HepG2 (cell line): ENCODE results near the gene TSNAXIP1. TPM values are rescaled to one million over a fixed set of nuclear protein-coding genes. Genes with fewer than 3 reads are reported as not detected.
A peak's percentile ranks its signal among the peaks of the same experiment; 100 is the strongest.

Experiments
- ATAC-seq: fragments of 200-7000 bp; cut with Tn5 transposase; 3 replicates; pipeline ENCODE4 v1.9.1; 2020; ENCODE audit warnings: mild to moderate bottlenecking, moderate library complexity
- BruUV-seq: library from RNA; stranded (reverse); fragments of 400-500 nt; replicated peaks from 2 replicates; lab custom pipeline; 2021; lab: Mats Ljungman, UMichigan
- CTCF ChIA-PET: fragments of 300-600 bp; formaldehyde crosslinking; extraction: SDS; loops from one replicate; lab custom pipeline; 2021; ENCODE audit warnings: low total read pairs, inconsistent platforms, low intra/inter-chr PET ratio; lab: Yijun Ruan, JAX
- POLR2A ChIA-PET: fragments of 350-600 bp; sonication (Branson Sonifier 250); formaldehyde crosslinking; loops from one replicate; lab custom pipeline; 2020; ENCODE audit warnings: antibody characterized with exemption, inconsistent platforms; lab: Yijun Ruan, JAX
- DNase-seq: peaks from one replicate; pipeline ENCODE4 v3.0.0-alpha.2; 2015; ENCODE audit warnings: low spot score
- FAIRE-seq: peaks from 3 replicates; lab custom pipeline; 2011; peaks lifted over from hg19 to GRCh38; lab: Jason Lieb, UNC
- H2AFZ ChIP-seq: one replicate; pipeline ENCODE4 v1.6.1; 2011; ENCODE audit warnings: low read length, inconsistent platforms
- H3K27ac ChIP-seq: fragments of 300-600 bp; 3 replicates; pipeline ENCODE4 v1.8.0; 2011; ENCODE audit warnings: mixed run types, mild to moderate bottlenecking, mixed read lengths, low read length, inconsistent platforms; ENCODE audit not compliant: insufficient read depth; ENCODE audit errors: extremely low read length
- H3K27me3 ChIP-seq, 2 experiments: fragments of 200-600 bp in 1 of 2; 2 replicates in 1 of 2; 3 replicates in 1 of 2; pipeline versions ENCODE4 v1.6.0 to v1.8.0; 2011; ENCODE audit warnings: low read length in 2 of 2, mild to moderate bottlenecking in 2 of 2, moderate library complexity in 2 of 2, inconsistent platforms in 1 of 2; ENCODE audit not compliant: insufficient read depth in 2 of 2, control insufficient read depth in 1 of 2
- H3K36me3 ChIP-seq, 2 experiments: fragments of 200-600 bp in 1 of 2; replicated peaks in 1 of 2; 2 replicates in 1 of 2; 3 replicates in 1 of 2; pipeline versions ENCODE4 v1.5.1 to v1.8.0; 2011; ENCODE audit warnings: low read length in 2 of 2, inconsistent platforms in 1 of 2; ENCODE audit not compliant: insufficient read depth in 2 of 2, control insufficient read depth in 1 of 2
- H3K4me1 ChIP-seq: 2 replicates; pipeline ENCODE4 v1.5.1; 2012; ENCODE audit warnings: low read length, inconsistent platforms; ENCODE audit not compliant: insufficient read depth
- H3K4me2 ChIP-seq: 2 replicates; pipeline ENCODE4 v1.6.0; 2011; ENCODE audit warnings: low read depth, low read length, inconsistent platforms
- H3K4me3 ChIP-seq, 3 experiments: fragments of 200-600 bp in 1 of 3; sonication (generic), shearing (Covaris generic) in 1 of 3; replicated peaks in 1 of 3; 2 replicates each; pipeline ENCODE4 v1.5.1; 2011 to 2016; ENCODE audit warnings: low read length in 3 of 3, inconsistent platforms in 2 of 3, low read depth in 2 of 3, mild to moderate bottlenecking in 2 of 3, control low read depth in 1 of 3, mixed read lengths in 1 of 3; ENCODE audit not compliant: insufficient read depth in 1 of 3
- H3K79me2 ChIP-seq: one replicate; pipeline ENCODE4 v1.6.1; 2011; ENCODE audit warnings: low read length, inconsistent platforms; ENCODE audit not compliant: insufficient read depth
- H3K9ac ChIP-seq: 2 replicates; pipeline ENCODE4 v1.6.0; 2011; ENCODE audit warnings: mild to moderate bottlenecking, low read depth, low read length, inconsistent platforms; ENCODE audit not compliant: insufficient read depth
- H3K9me3 ChIP-seq: 2 replicates; pipeline ENCODE4 v1.5.1; 2012; ENCODE audit warnings: mild to moderate bottlenecking, low read length
- H4K20me1 ChIP-seq: 2 replicates; pipeline ENCODE4 v1.6.0; 2011; ENCODE audit warnings: inconsistent platforms, mild to moderate bottlenecking, low read length, moderate library complexity; ENCODE audit not compliant: insufficient read depth
- CBX5 ChIP-seq: sonication (generic); formaldehyde crosslinking; IDR thresholded peaks from 2 replicates; pipeline ENCODE4 v1.4.0; 2020; ENCODE audit warnings: missing genetic modification reagents, borderline replicate concordance
- GATA4 ChIP-seq: sonication (generic); IDR thresholded peaks from 2 replicates; pipeline ENCODE4 v1.6.1; 2016; ENCODE audit warnings: antibody characterized with exemption, low read depth, borderline replicate concordance
- MYNN ChIP-seq: sonication (generic); formaldehyde crosslinking; IDR thresholded peaks from 2 replicates; pipeline ENCODE4 v1.4.0; 2020; ENCODE audit warnings: mild to moderate bottlenecking, low read depth, missing genetic modification reagents
- ZFP82 ChIP-seq: sonication (generic); formaldehyde crosslinking; IDR thresholded peaks from 2 replicates; pipeline ENCODE4 v1.5.1; 2020; ENCODE audit warnings: mild to moderate bottlenecking, missing genetic modification reagents, borderline replicate concordance
- ZNF20 ChIP-seq: sonication (generic); formaldehyde crosslinking; IDR thresholded peaks from 2 replicates; pipeline ENCODE4 v1.4.0; 2020; ENCODE audit warnings: mild to moderate bottlenecking, moderate library complexity, missing genetic modification reagents
- ZNF891 ChIP-seq: sonication (generic); formaldehyde crosslinking; IDR thresholded peaks from 2 replicates; pipeline ENCODE4 v1.5.0; 2020; ENCODE audit warnings: mild to moderate bottlenecking, missing genetic modification reagents
- WGBS: methylation state at CpG from one replicate; pipeline ENCODE4 v1.1.6; 2017; ENCODE audit warnings: low lambda C conversion rate; 5-methylcytosine and 5-hydroxymethylcytosine counted together
- in situ Hi-C: cut with HindIII; loops from 2 replicates; pipeline ENCODE4 v1.10.0; 2017; ENCODE audit warnings: low pct_unique_long_range_greater_than_20kb; ENCODE audit not compliant: extremely low pct_ligation_motif_present
- intact Hi-C: fragments of 100-400 bp; cut with micrococcal nuclease; formaldehyde crosslinking; loops from one replicate; pipeline ENCODE4 v1.10.0; 2022; ENCODE audit not compliant: unreplicated experiment
- polyA plus RNA-seq, 8 experiments: library from polyadenylated mRNA; depleted of rRNA in 3 of 8; stranded (reverse) in 7 of 8; unstranded in 1 of 8; fragments of >200 nt; fragmentation: Illumina TruSeq in 4 of 8; extraction: Trizol in 4 of 8; gene quantifications; 2 replicates each; pipeline versions ENCODE4 v1.2.1 to v1.2.3, GENCODE V29; 2011 to 2016; ENCODE audit warnings: low read depth in 4 of 8, missing spikeins in 1 of 8, mixed read lengths in 1 of 8; ENCODE audit not compliant: insufficient read depth in 1 of 8
- total RNA-seq, 5 experiments: library from RNA; depleted of rRNA; stranded (reverse); fragments of >200 nt; fragmentation: Illumina TruSeq; extraction: Trizol; gene quantifications; 2 replicates each; pipeline ENCODE4 v1.2.3, GENCODE V29; 2016; ENCODE audit warnings: low read depth in 1 of 5
- TF ChIP-seq, protein P1 (sequence below): sonication (generic); formaldehyde crosslinking; IDR thresholded peaks from 2 replicates; pipeline ENCODE4 v1.4.0; 2020; ENCODE audit warnings: missing genetic modification reagents, borderline replicate concordance
- TF ChIP-seq, protein P2 (sequence below): fragments of 450-650 bp; IDR thresholded peaks from 2 replicates; pipeline ENCODE4 v1.6.1; 2016
- TF ChIP-seq, protein P3 (sequence below): sonication (generic); formaldehyde crosslinking; IDR thresholded peaks from 2 replicates; pipeline ENCODE4 v1.5.1; 2020; ENCODE audit warnings: missing genetic modification reagents, mild to moderate bottlenecking, borderline replicate concordance

TSNAXIP1 gene
- total and polyA plus RNA-seq, 2 of the 13 experiments (the other 11 are each of a cell fraction or from before 2014, with no cell fraction given): 0.37 to 0.86 TPM

DNA sequence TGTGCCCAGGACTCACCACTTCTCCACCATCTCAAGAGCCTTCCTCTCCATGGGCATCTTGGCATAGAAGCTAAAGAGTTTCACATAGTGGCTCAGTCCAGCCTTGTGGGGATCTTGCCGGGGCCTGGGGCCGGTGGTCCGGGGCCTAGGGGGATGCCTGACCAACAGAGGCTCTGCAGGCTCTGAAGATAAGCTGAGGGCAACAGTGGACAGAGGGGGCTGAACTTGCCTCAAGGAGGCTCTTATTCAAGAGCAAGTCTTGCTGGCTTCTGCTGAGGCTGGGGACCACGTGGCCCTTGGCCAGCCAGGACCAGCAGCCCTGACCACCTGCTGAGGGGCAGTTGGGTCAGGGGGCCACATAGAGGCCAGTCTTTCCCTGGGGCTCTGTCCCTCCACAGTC, 22.0 kb downstream of the TSNAXIP1 start:
- WGBS: 98% methylated on average over 3 of the region's 4 CpGs
- POLR2A ChIA-PET: no interaction called here
- intact Hi-C loops: no loop called here
- H3K79me2 ChIP-seq: peaks cover 16% of the 10 kb centered on the region
- no peak overlapping the region for H3K9ac ChIP-seq
- ATAC-seq (no peak), DNase-seq (no peak), FAIRE-seq (no peak)
- no peak overlapping the region for H3K4me2 ChIP-seq
- H3K36me3 ChIP-seq: peaks cover 19 to 53% of the 10 kb centered on the region in 2 experiments
- no TSS peak for BruUV-seq
- H2AFZ ChIP-seq: no peak overlapping the region
- H3K27ac ChIP-seq: no peak overlapping the region
- no peak for TF ChIP-seq CBX5
- TF ChIP-seq MYNN (CRISPR knock-in tag): no peak
- TF ChIP-seq ZNF891: no peak
- no peaks in the 10 kb centered on the region for H4K20me1 ChIP-seq
- H3K27me3 ChIP-seq: no peaks in the 10 kb centered on the region; a peak in 2 of 5 replicates
- CTCF ChIA-PET: no interaction called here
- H3K4me3 ChIP-seq: no peak overlapping the region
- no peaks in the 10 kb centered on the region for H3K9me3 ChIP-seq
- in situ Hi-C loops: no loop called here
- H3K4me1 ChIP-seq: peaks cover 19% of the 10 kb centered on the region

DNA sequence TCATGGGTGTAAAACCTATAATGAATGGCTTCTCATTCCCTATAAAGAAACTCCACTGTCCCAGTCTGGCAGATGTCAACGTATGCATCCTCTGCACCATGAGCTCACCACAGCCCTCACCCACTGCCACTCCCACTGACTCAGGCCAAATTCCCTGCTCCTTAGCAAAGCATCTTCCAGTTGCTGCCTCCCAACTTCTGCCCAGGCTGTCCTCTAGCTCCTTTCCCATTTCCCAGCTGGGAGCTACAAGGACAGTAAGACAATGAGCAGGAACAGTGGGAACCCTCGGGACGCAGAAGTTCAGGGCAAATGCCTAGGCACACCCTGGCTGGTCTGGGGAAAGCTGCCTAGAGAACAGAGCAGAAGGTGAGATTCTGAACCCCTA, 26.3 kb downstream of the TSNAXIP1 start:
- Histone ChIP-seq H3K4me2 (peak overlapping the region; percentile 99), H3K4me3 (peak overlapping the region; percentile 75 to 91 (median 75)), H4K20me1 (no peaks in the 10 kb centered on the region), H3K27me3 (no peaks in the 10 kb centered on the region; a peak in 1 of 5 replicates), H2AFZ (no peak overlapping the region), H3K4me1 (peaks cover 31% of the 10 kb centered on the region), H3K9ac (peak overlapping the region; percentile 92), H3K9me3 (no peaks in the 10 kb centered on the region), H3K79me2 (peaks cover 16% of the 10 kb centered on the region), H3K36me3 (peaks cover 19 to 41% of the 10 kb centered on the region in 2 experiments), H3K27ac (peak overlapping the region; percentile 59)
- in situ Hi-C loops (no loop called here), intact Hi-C loops (no loop called here)
- no TSS peak for BruUV-seq
- 0% methylated on average over 2 of the region's 3 CpGs for WGBS
- ChIA-PET POLR2A (interaction anchor here (0.7 to 4.1 kb wide), 10 partner anchors 11 to 252 kb away, joined by 3 to 47 read pairs (median 9); partner anchors contain the start of genes CENPT, NFATC3, NUTF2 and RANBP10), CTCF (interaction anchor here (1.3 kb wide), 1 partner anchor 17 kb away, joined by 3 read pairs; no protein-coding TSS in a partner anchor)
- FAIRE-seq (no peak), ATAC-seq (peak; percentile 15), DNase-seq (no peak)
- TF ChIP-seq, protein P1, sequence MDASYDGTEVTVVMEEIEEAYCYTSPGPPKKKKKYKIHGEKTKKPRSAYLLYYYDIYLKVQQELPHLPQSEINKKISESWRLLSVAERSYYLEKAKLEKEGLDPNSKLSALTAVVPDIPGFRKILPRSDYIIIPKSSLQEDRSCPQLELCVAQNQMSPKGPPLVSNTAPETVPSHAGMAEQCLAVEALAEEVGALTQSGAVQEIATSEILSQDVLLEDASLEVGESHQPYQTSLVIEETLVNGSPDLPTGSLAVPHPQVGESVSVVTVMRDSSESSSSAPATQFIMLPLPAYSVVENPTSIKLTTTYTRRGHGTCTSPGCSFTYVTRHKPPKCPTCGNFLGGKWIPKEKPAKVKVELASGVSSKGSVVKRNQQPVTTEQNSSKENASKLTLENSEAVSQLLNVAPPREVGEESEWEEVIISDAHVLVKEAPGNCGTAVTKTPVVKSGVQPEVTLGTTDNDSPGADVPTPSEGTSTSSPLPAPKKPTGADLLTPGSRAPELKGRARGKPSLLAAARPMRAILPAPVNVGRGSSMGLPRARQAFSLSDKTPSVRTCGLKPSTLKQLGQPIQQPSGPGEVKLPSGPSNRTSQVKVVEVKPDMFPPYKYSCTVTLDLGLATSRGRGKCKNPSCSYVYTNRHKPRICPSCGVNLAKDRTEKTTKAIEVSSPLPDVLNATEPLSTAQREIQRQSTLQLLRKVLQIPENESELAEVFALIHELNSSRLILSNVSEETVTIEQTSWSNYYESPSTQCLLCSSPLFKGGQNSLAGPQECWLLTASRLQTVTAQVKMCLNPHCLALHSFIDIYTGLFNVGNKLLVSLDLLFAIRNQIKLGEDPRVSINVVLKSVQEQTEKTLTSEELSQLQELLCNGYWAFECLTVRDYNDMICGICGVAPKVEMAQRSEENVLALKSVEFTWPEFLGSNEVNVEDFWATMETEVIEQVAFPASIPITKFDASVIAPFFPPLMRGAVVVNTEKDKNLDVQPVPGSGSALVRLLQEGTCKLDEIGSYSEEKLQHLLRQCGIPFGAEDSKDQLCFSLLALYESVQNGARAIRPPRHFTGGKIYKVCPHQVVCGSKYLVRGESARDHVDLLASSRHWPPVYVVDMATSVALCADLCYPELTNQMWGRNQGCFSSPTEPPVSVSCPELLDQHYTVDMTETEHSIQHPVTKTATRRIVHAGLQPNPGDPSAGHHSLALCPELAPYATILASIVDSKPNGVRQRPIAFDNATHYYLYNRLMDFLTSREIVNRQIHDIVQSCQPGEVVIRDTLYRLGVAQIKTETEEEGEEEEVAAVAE: no peak
- TF ChIP-seq, protein P2, sequence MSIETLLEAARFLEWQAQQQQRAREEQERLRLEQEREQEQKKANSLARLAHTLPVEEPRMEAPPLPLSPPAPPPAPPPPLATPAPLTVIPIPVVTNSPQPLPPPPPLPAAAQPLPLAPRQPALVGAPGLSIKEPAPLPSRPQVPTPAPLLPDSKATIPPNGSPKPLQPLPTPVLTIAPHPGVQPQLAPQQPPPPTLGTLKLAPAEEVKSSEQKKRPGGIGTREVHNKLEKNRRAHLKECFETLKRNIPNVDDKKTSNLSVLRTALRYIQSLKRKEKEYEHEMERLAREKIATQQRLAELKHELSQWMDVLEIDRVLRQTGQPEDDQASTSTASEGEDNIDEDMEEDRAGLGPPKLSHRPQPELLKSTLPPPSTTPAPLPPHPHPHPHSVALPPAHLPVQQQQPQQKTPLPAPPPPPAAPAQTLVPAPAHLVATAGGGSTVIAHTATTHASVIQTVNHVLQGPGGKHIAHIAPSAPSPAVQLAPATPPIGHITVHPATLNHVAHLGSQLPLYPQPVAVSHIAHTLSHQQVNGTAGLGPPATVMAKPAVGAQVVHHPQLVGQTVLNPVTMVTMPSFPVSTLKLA: no peak
- peak; percentile 45; the same call in 1 of the 2 replicates for TF ChIP-seq ZFP82
- TF ChIP-seq GATA4: no peak
- TF ChIP-seq ZNF20 (CRISPR knock-in tag): no peak
- TF ChIP-seq, protein P3, sequence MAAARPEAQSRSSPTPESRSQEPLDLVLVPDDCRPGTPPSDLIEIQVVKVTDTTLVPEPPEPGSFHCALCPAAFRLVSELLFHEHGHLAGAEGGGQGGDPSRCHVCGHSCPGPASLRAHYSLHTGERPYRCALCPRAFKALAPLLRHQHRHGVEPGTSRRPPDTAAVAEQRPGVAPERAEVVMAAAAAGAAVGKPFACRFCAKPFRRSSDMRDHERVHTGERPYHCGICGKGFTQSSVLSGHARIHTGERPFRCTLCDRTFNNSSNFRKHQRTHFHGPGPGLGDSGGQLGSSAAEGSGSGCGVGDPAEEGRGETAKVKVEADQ (CRISPR knock-in tag): no peak
